Measurements from ENCODE around the gene C11orf68. TPM values are rescaled to one million over a fixed set of nuclear protein-coding genes. Genes with fewer than 3 reads are reported as not detected.

Gene C11orf68
- total and polyA plus RNA-seq, 2 experiments from 2014 or later, result 16.8 to 23.2 TPM

GRCh38 chr11:65886826-65887722, 31.8 kb downstream of the C11orf68 start (continued):
- TF ChIP-seq, protein P1, sequence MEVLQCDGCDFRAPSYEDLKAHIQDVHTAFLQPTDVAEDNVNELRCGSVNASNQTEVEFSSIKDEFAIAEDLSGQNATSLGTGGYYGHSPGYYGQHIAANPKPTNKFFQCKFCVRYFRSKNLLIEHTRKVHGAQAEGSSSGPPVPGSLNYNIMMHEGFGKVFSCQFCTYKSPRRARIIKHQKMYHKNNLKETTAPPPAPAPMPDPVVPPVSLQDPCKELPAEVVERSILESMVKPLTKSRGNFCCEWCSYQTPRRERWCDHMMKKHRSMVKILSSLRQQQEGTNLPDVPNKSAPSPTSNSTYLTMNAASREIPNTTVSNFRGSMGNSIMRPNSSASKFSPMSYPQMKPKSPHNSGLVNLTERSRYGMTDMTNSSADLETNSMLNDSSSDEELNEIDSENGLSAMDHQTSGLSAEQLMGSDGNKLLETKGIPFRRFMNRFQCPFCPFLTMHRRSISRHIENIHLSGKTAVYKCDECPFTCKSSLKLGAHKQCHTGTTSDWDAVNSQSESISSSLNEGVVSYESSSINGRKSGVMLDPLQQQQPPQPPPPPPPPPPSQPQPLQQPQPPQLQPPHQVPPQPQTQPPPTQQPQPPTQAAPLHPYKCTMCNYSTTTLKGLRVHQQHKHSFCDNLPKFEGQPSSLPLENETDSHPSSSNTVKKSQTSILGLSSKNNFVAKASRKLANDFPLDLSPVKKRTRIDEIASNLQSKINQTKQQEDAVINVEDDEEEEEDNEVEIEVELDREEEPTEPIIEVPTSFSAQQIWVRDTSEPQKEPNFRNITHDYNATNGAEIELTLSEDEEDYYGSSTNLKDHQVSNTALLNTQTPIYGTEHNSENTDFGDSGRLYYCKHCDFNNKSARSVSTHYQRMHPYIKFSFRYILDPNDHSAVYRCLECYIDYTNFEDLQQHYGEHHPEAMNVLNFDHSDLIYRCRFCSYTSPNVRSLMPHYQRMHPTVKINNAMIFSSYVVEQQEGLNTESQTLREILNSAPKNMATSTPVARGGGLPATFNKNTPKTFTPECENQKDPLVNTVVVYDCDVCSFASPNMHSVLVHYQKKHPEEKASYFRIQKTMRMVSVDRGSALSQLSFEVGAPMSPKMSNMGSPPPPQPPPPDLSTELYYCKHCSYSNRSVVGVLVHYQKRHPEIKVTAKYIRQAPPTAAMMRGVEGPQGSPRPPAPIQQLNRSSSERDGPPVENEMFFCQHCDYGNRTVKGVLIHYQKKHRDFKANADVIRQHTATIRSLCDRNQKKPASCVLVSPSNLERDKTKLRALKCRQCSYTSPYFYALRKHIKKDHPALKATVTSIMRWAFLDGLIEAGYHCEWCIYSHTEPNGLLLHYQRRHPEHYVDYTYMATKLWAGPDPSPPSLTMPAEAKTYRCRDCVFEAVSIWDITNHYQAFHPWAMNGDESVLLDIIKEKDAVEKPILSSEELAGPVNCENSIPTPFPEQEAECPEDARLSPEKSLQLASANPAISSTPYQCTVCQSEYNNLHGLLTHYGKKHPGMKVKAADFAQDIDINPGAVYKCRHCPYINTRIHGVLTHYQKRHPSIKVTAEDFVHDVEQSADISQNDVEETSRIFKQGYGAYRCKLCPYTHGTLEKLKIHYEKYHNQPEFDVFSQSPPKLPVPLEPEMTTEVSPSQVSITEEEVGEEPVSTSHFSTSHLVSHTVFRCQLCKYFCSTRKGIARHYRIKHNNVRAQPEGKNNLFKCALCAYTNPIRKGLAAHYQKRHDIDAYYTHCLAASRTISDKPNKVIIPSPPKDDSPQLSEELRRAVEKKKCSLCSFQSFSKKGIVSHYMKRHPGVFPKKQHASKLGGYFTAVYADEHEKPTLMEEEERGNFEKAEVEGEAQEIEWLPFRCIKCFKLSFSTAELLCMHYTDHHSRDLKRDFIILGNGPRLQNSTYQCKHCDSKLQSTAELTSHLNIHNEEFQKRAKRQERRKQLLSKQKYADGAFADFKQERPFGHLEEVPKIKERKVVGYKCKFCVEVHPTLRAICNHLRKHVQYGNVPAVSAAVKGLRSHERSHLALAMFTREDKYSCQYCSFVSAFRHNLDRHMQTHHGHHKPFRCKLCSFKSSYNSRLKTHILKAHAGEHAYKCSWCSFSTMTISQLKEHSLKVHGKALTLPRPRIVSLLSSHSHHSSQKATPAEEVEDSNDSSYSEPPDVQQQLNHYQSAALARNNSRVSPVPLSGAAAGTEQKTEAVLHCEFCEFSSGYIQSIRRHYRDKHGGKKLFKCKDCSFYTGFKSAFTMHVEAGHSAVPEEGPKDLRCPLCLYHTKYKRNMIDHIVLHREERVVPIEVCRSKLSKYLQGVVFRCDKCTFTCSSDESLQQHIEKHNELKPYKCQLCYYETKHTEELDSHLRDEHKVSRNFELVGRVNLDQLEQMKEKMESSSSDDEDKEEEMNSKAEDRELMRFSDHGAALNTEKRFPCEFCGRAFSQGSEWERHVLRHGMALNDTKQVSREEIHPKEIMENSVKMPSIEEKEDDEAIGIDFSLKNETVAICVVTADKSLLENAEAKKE (CRISPR knock-in tag; IDR thresholded peaks at IDR 0.05), result no peak
- TF ChIP-seq EZH2 (IDR thresholded peaks at IDR 0.05; ENCODE audit: low read depth, unreplicated experiment) (no peak), EZH2phosphoT487 (IDR thresholded peaks at IDR 0.05; ENCODE audit: unreplicated experiment) (no peak), ZNF114 (CRISPR knock-in tag; IDR thresholded peaks at IDR 0.05) (no peak), POLR2AphosphoS5 (IDR thresholded peaks at IDR 0.05; ENCODE audit: low read depth) (no peak), ZNF331 (CRISPR knock-in tag; IDR thresholded peaks at IDR 0.05; ENCODE audit: low read depth) (no peak), REST (IDR thresholded peaks at IDR 0.05; ENCODE audit: unreplicated experiment) (no peak)
- TF ChIP-seq, protein P2, sequence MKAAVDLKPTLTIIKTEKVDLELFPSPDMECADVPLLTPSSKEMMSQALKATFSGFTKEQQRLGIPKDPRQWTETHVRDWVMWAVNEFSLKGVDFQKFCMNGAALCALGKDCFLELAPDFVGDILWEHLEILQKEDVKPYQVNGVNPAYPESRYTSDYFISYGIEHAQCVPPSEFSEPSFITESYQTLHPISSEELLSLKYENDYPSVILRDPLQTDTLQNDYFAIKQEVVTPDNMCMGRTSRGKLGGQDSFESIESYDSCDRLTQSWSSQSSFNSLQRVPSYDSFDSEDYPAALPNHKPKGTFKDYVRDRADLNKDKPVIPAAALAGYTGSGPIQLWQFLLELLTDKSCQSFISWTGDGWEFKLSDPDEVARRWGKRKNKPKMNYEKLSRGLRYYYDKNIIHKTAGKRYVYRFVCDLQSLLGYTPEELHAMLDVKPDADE (IDR thresholded peaks at IDR 0.05), result no peak
